Measurements from ENCODE around the gene KCNG2. TPM values are rescaled to one million over a fixed set of nuclear protein-coding genes. Genes with fewer than 3 reads are reported as not detected.

Gene KCNG2
- total and polyA plus RNA-seq, 9 of the 15 experiments (the other 6 are each of a cell fraction or from before 2014, with no cell fraction given) = not detected

- POLR2A ChIA-PET = no interaction called here
- no peak for ATAC-seq
- no TSS peak for BruUV-seq (replicated peaks)
- intact Hi-C loops (cut with micrococcal nuclease) (no loop called here), in situ Hi-C loops (cut with MboI) (no loop called here)
- no peaks in the 10 kb centered on the region for H3K79me2 ChIP-seq (ENCODE audit: control insufficient read depth, insufficient read depth, low read length)
- no peak for FAIRE-seq
- H3K27me3 ChIP-seq (ENCODE audit: control insufficient read depth in 2 of 2, insufficient read depth in 2 of 2, low read length in 2 of 2) = no peaks in the 10 kb centered on the region
- CTCF ChIA-PET (ENCODE audit: low intra/inter-chr PET ratio) = no interaction called here
- no peak overlapping the region for H3K4me2 ChIP-seq (ENCODE audit: insufficient read depth, low read length)
- H3K4me3 ChIP-seq = no peak overlapping the region
- H4K20me1 ChIP-seq (replicated peaks; ENCODE audit: control insufficient read depth, insufficient read depth, low read length) = no peaks in the 10 kb centered on the region
- WGBS (ENCODE audit: insufficient coverage, low coverage, missing lambda C conversion rate) = 74% methylated on average over 2 of the region's 2 CpGs
- TF ChIP-seq E4F1 (CRISPR knock-in tag; IDR thresholded peaks at IDR 0.05; ENCODE audit: borderline replicate concordance) = no peak
- TF ChIP-seq CSDE1 (IDR thresholded peaks at IDR 0.05) = no peak
- TF ChIP-seq SMARCA4 (IDR thresholded peaks at IDR 0.05) = no peak
- TF ChIP-seq TCF7 (IDR thresholded peaks at IDR 0.05; ENCODE audit: borderline replicate concordance) = no peak
- TF ChIP-seq BDP1 (IDR thresholded peaks at IDR 0.05; ENCODE audit: insufficient read depth, insufficient read length) = no peak
- TF ChIP-seq SRSF7 (optimal IDR thresholded peaks at IDR 0.05; ENCODE audit: low read depth, low read length) = no peak
- TF ChIP-seq MBD2 (IDR thresholded peaks at IDR 0.05; ENCODE audit: borderline replicate concordance, low read depth) = no peak
- TF ChIP-seq NFE2L1 (tag; IDR thresholded peaks at IDR 0.05; ENCODE audit: borderline replicate concordance, low read depth) = no peak
- TF ChIP-seq ZFPM2 (CRISPR knock-in tag; IDR thresholded peaks at IDR 0.05) = no peak
- TF ChIP-seq MCM3 (IDR thresholded peaks at IDR 0.05) = no peak
- TF ChIP-seq MTA2 (IDR thresholded peaks at IDR 0.05; ENCODE audit: low read depth) = no peak
- TF ChIP-seq FOSL1 (tag; conservative IDR thresholded peaks at IDR 0.05) = no peak
- no peak for TF ChIP-seq ATF1 (CRISPR knock-in tag; IDR thresholded peaks at IDR 0.05)
- TF ChIP-seq ATF1 (tag; IDR thresholded peaks at IDR 0.05) = no peak
- TF ChIP-seq HDAC8 (tag; IDR thresholded peaks at IDR 0.05) = no peak
- TF ChIP-seq ZNF75A (CRISPR knock-in tag; IDR thresholded peaks at IDR 0.05) = no peak
- TF ChIP-seq USF2 (CRISPR knock-in tag; IDR thresholded peaks at IDR 0.05) = no peak
- TF ChIP-seq ARID3B (CRISPR knock-in tag; IDR thresholded peaks at IDR 0.05; ENCODE audit: borderline replicate concordance) = no peak
- TF ChIP-seq RUNX1 (IDR thresholded peaks at IDR 0.05; ENCODE audit: low read depth) = no peak
- no peak for TF ChIP-seq ZNF197 (CRISPR knock-in tag; IDR thresholded peaks at IDR 0.05; ENCODE audit: low read depth)
- H3K27ac ChIP-seq (ENCODE audit: extremely low read depth, low read depth, low read length) = no peak overlapping the region
- DNase-seq (ENCODE audit: extremely low read depth in 1 of 4, low spot score in 3 of 4) = no peak
- H3K9me1 ChIP-seq (ENCODE audit: control insufficient read depth, insufficient read depth, low read length) = no peaks in the 10 kb centered on the region
- peaks cover 3% of the 10 kb centered on the region; the same call in 1 of the 3 replicates for H3K36me3 ChIP-seq (ENCODE audit: control insufficient read depth, insufficient read depth, low read length)
- H3K4me1 ChIP-seq (replicated peaks in 1 of 2; ENCODE audit: control insufficient read depth in 2 of 2, insufficient read depth in 2 of 2, low read length in 2 of 2) = no peaks in the 10 kb centered on the region; a peak in 2 of 5 replicates
- no peak overlapping the region for H2AFZ ChIP-seq (ENCODE audit: low read depth, low read length)
- peaks cover 6% of the 10 kb centered on the region; the same call in 1 of the 2 replicates for H3K9me3 ChIP-seq (replicated peaks; ENCODE audit: control insufficient read depth, insufficient read depth, low read depth, low read length)
- no peak overlapping the region for H3K9ac ChIP-seq (ENCODE audit: insufficient read depth in 1 of 2, low read depth in 2 of 2, low read length in 2 of 2)
Observed at GRCh38 chr18:79931475-79931874, 133.7 kb downstream of the KCNG2 start.

Measured in K562 (cell line).